HEK293 (cell line): ENCODE measurements around the gene POTEJ.
"Not testable (repeated sequence)": the region's sequence is repeated elsewhere in the genome, so short reads cannot be mapped to it uniquely, and the experiment has no call there.

Experiments used
- CTCF ChIA-PET: fragments of 350-600 bp; formaldehyde crosslinking; extraction: SDS; loops from one replicate; lab custom pipeline; 2021; ENCODE audit warnings: antibody characterized with exemption; lab: Yijun Ruan, JAX
- POLR2A ChIA-PET: fragments of 300-600 bp; formaldehyde crosslinking; extraction: SDS; loops from one replicate; lab custom pipeline; 2020; ENCODE audit warnings: antibody characterized with exemption, inconsistent platforms; lab: Yijun Ruan, JAX
- H3K27ac ChIP-seq: fragments of 200-500 bp; sonication (Bioruptor generic); 2 replicates; pipeline ENCODE4 v1.5.1; 2014; ENCODE audit warnings: low read depth, low read length, control low read depth, inconsistent platforms; ENCODE audit errors: extremely low read depth
- H3K36me3 ChIP-seq, 2 experiments: fragments of 200-500 bp in 1 of 2; sonication (Bioruptor generic) in 1 of 2; 1 replicate in 1 of 2; 2 replicates in 1 of 2; pipeline ENCODE4 v1.5.1; 2014 to 2017; ENCODE audit warnings: inconsistent platforms in 2 of 2, low read length in 2 of 2; ENCODE audit not compliant: control insufficient read depth in 2 of 2, insufficient read depth in 1 of 2
- H3K4me1 ChIP-seq: fragments of 200-500 bp; sonication (Bioruptor generic); 2 replicates; pipeline ENCODE4 v1.5.1; 2014; ENCODE audit warnings: mild to moderate bottlenecking, low read length, inconsistent platforms; ENCODE audit not compliant: control insufficient read depth, insufficient read depth
- H3K4me3 ChIP-seq: 2 replicates; pipeline ENCODE4 v1.5.1; 2011; ENCODE audit warnings: low read depth, mild to moderate bottlenecking, control low read depth, low read length, moderate library complexity
- H3K9me3 ChIP-seq: fragments of 200-500 bp; sonication (Bioruptor generic); 2 replicates; pipeline ENCODE4 v1.5.1; 2014; ENCODE audit warnings: low read depth, low read length, inconsistent platforms; ENCODE audit not compliant: control insufficient read depth, insufficient read depth

POTEJ gene

DNA sequence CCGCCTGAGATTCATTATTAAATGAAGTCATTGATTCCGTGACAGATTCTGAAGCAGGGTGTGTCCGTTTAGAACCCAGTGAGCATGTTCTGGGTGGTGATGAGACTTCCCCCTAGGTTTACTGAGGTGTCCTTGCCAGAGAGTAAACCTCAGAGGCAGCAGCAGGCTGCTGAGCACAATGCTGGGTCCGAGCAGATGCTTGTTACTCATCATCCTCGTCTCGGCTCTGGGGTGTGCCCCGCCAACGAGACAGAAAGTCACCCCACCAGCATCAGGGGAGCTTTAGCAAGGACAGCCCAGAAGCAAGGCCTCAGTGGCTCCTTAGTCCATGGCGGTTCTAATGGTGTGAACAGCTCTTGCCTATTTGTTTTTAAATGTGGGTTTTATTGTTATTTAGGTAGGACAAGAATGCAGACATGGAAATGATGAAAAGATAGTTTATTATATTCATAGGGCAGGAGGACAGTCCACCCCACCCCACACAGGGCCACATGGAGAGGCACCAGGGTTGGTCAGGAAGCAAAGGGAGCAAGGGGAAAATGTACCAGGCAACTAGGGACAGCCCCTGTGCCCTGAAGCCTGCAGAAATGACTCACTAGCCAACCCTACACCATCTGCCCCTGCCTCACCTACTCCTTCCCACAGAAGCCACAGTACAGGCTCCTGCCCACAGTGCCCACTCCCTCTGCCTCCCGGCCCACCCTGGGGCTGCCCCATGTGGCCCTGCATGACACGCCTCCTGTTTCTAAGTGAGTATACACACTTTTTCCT, 22.4 kb upstream of the POTEJ start:
- H3K4me1 ChIP-seq, H3K27ac ChIP-seq, CTCF ChIA-PET, POLR2A ChIA-PET, H3K4me3 ChIP-seq, H3K9me3 ChIP-seq, H3K36me3 ChIP-seq: not testable (repeated sequence)

DNA sequence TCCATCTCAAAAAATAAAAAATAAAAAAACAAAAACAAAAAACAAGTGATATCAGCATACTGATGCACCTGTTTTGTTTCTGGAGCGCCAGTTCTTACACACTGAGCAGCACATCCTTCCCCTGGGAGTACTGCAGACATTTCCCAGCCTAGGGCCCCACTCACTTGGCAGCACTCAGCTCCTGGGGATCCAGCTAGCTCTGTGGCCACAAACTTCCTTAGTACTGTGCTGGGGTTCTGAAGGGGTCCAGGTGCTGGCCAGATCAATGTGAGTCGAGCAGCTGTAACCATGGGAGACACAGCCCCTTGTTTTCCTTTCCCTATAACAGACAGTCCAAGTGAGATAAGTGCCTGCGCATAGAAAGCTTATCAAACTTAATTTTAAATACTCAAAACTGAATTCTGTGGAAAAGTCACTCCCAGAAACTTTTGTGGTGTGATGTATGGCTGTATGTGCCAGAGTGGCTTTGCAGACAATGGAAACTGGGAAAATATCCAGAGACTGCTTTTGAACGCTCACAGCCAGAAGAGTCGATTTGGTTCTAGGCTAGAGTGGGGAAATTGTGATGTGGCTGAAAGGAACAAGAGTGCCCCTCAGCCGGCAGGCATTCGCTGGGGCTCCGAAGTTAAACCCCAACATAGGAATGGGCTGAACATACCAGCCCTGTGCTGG, 20.9 kb upstream of the POTEJ start:
- H3K36me3 ChIP-seq, POLR2A ChIA-PET, H3K27ac ChIP-seq, H3K4me1 ChIP-seq, CTCF ChIA-PET, H3K9me3 ChIP-seq, H3K4me3 ChIP-seq: not testable (repeated sequence)

DNA sequence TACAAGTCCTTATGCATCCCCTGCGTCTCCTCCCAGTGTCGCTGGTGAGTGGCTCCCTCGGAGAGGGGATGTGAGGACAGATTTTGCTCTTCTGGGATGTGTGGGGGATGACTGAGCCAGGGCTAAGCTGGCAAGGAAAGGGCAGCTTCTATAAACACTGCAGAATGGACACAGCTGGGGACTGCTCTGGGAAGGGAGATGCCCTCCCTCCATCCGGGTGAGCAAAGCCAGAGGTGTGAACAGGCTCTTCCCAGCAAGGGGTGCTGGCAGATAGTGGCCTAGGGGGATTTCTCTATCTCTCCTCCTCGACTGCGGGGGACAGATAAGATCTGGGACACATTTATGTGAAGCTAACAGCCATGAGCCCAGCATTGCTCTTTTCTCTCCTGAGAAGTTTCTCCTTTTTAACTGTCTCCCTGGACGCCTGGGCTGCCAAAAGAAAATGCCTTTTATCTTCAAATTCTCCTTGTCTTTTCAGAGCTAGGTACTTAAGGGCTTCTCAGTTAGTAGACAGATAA, 20.3 kb upstream of the POTEJ start:
- H3K9me3 ChIP-seq, CTCF ChIA-PET: not testable (repeated sequence)

DNA sequence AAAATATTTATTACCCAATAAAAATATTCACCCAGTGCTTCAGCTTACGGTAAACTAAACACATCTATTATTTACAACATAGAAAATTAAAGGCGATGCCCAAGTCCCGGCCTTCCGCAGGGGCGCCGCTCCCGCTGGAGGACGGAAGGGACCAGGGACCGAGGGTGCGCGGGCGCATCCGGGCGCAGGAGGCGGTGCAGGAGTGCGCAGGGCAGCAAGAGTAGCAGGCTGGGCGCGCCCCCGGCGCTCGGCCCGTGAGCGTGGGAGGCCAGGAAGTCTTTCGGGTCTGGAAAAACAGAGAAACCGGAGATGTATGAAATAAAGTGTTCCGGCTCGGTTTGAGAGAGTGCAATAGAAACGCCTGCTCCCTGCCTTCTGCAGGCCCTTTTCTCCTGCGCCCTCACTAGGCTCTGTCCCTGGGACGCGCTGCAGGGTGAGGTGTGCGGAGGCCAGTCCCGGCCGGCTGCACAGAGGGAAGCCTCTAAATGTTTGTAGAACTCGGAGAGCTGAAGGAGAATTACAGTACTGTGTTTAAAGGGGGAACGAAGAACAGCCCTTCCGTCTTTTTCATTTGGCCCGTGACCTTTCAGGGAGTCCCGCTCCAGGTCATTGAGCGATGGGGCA, 18.3 kb upstream of the POTEJ start:
- H3K36me3 ChIP-seq, H3K9me3 ChIP-seq, H3K4me3 ChIP-seq, POLR2A ChIA-PET, CTCF ChIA-PET, H3K27ac ChIP-seq, H3K4me1 ChIP-seq: not testable (repeated sequence)

More for the DNA sequence above, 20.3 kb upstream of the POTEJ start:
- H3K4me1 ChIP-seq, H3K36me3 ChIP-seq, POLR2A ChIA-PET, H3K27ac ChIP-seq, H3K4me3 ChIP-seq: not testable (repeated sequence)

DNA sequence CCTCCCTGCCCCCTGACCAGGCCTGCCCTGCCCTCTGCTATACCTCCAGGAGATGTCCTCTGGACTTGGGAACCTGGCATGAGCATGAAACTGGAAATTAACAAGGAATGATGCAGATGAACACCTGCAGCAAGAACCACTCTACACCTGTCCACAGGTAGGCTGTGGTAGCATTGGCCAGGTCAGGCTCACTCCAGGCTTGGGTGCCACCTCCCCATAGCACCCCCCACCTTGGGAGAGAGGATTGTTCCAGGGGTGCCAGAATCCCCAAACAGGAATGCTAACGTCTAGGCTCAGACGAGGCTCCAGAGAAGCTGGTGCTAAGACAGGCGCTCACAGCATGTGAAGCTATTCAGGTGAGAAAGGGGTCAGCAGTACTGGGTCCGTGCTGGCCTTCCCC, 17.2 kb upstream of the POTEJ start:
- H3K9me3 ChIP-seq, H3K4me3 ChIP-seq, H3K27ac ChIP-seq, POLR2A ChIA-PET, H3K36me3 ChIP-seq, H3K4me1 ChIP-seq, CTCF ChIA-PET: not testable (repeated sequence)

DNA sequence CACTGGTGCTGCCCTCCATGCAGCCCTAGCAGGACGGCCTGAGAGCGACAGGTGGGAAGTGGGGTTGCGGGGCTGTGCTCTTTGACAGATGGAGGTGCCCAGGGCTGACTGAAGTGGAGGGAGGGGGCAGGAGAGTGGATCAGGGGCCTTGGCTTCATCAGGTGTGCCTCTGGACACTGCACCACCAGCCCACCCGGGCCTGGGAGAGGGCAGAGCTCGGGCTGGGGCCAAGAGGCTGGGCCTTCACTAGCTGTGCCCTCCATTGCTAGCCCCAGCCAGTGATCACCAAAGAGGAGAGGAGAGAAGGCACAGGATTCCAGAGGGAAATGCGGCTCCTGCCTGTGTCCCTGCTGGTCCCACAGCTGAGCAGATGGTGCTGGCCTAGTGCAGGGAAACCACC, 14.5 kb upstream of the POTEJ start:
- H3K9me3 ChIP-seq, CTCF ChIA-PET: not testable (repeated sequence)

DNA sequence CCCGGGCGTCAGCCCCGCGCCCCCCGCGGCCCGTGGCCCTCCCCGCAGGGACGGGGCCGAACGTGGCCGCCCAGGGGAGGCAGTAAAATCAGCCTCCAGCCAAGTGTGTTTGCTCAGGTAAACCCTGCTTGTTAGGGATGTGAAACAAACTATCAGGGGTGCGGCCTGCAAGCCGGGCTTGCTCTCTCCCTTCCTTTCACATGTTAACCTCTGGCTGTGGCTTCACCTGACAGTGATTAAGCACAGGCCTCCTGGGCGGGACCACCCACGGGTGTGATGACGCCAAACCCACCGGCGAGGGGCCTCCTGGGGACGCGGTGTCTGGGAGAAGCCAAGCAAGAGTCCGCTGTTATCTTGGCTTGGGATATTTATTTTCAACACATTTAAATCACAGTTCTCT, 13.2 kb upstream of the POTEJ start:
- H3K36me3 ChIP-seq, H3K27ac ChIP-seq, H3K4me1 ChIP-seq, POLR2A ChIA-PET, CTCF ChIA-PET, H3K4me3 ChIP-seq, H3K9me3 ChIP-seq: not testable (repeated sequence)

More for the DNA sequence above, 14.5 kb upstream of the POTEJ start:
- H3K27ac ChIP-seq, H3K4me3 ChIP-seq, POLR2A ChIA-PET, H3K4me1 ChIP-seq, H3K36me3 ChIP-seq: not testable (repeated sequence)

DNA sequence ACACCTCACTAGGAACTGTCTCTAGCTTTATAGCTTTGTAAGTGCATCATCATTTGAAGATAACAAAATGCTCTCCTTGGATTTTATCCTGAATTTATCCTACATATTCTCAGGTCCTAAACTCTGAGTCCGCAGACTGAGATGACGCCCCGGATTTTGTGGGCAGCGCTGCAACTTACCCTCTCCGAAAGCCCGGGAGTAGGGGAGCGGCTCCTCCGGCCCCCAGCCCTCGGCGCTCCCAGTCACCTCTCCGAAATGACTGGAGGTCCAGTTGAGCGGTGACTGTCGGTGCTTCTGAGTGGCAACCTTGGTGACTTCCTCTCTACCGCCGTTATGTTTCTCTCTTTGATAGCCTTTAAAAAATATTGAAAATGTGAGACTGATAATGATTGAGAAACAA, 12.8 kb upstream of the POTEJ start:
- H3K9me3 ChIP-seq, H3K4me3 ChIP-seq, POLR2A ChIA-PET: not testable (repeated sequence)

DNA sequence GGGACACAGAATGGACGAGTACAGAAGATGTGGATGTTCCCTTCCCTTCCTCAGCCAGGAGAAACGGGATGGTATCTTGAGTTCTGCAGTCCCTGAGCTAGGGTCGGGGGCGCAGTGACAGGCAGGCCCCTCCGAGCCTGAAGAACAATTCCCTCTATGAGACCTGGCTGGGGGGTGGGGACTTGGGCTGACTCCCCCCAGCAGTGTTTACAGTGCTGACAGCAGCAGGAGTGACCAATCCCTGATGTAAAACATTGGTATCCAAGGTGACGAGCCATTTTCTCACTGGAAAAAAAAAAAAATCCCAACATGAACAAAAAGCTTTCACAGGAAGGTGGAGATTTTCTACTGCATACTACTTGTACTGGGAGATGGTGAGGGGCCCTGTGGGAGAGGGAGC, 11.8 kb upstream of the POTEJ start, which contains the start of gene CFC1:
CFC1 (minus strand) TSS at position 183 of the 400 bp plus-strand sequence. CDS start 288 bp downstream, outside the sequence.
- H3K9me3 ChIP-seq, H3K4me3 ChIP-seq, CTCF ChIA-PET, H3K27ac ChIP-seq, H3K36me3 ChIP-seq, POLR2A ChIA-PET, H3K4me1 ChIP-seq: not testable (repeated sequence)

More for the DNA sequence above, 12.8 kb upstream of the POTEJ start:
- H3K4me1 ChIP-seq, H3K27ac ChIP-seq, H3K36me3 ChIP-seq, CTCF ChIA-PET: not testable (repeated sequence)

DNA sequence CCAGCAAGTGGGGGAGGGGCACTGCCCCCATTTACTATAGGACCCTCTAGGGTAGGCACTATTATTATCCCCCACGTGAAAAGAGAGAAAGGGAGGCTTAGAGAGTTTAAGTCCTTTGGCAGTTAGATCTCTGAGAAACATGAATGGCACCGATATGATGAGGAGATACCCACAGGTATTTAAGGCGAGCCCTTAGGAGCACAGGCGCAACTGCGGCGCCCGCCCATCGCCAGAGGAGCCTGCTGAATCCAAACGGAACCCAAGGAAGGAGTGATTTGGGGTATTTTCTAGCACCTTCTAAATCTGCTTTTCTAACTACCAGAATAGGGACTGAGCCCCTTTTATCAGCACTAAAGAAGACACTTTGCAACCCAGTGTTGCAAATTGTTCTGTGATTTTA, 11.3 kb upstream of the POTEJ start:
- CTCF ChIA-PET, POLR2A ChIA-PET: not testable (repeated sequence)

More for the DNA sequence above, 11.3 kb upstream of the POTEJ start:
- not testable (repeated sequence) for H3K4me3 ChIP-seq, H3K27ac ChIP-seq, H3K36me3 ChIP-seq, H3K4me1 ChIP-seq, H3K9me3 ChIP-seq
